Transverse colon (tissue), 4 donors: ENCODE measurements around the gene DNASE1L2.

Source experiments
- CTCF ChIP-seq, 5 experiments: fragments of 200-600 bp in 3 of 5; fragments of 450-650 bp in 2 of 5; sonication (generic) in 3 of 5; IDR thresholded peaks; 1 replicate in 2 of 5; 2 replicates in 3 of 5; pipeline ENCODE4 v1.5.1; 2016 to 2017; ENCODE audit warnings: antibody characterized with exemption in 5 of 5, inconsistent platforms in 3 of 5, mild to moderate bottlenecking in 2 of 5, moderate library complexity in 1 of 5
- EP300 ChIP-seq: sonication (generic); formaldehyde crosslinking; IDR thresholded peaks from one replicate; pipeline ENCODE4 v1.6.1; 2017; ENCODE audit warnings: antibody characterized with exemption, low read depth
- POLR2A ChIP-seq: fragments of 450-650 bp; IDR thresholded peaks from one replicate; pipeline ENCODE4 v1.6.1; 2016; ENCODE audit warnings: antibody characterized with exemption, mild to moderate bottlenecking, moderate library complexity
- POLR2AphosphoS5 ChIP-seq, 3 donors: sonication (generic); formaldehyde crosslinking; IDR thresholded peaks; one replicate each; pipeline ENCODE4 v1.6.1; 2016; ENCODE audit warnings: antibody characterized with exemption in 3 of 3

- TF ChIP-seq CTCF (IDR thresholded peaks at IDR 0.05) (no peak), EP300 (no peak), POLR2AphosphoS5 (IDR thresholded peaks at IDR 0.05) (no peak), POLR2A (no peak)
These were observed 848 bp downstream of the DNASE1L2 start for GRCh38 chr16:2237102-2237482.
